ENCODE measurements around the gene ARL14EP. TPM values are rescaled to one million over a fixed set of nuclear protein-coding genes. Genes with fewer than 3 reads are reported as not detected.

ARL14EP gene
- total RNA-seq, 1 experiment from 2014 or later = 25.3 TPM

- Histone ChIP-seq H3K79me2 (ENCODE audit: insufficient read depth, low read length) (no peaks in the 10 kb centered on the region), H3K9me2 (ENCODE audit: insufficient read depth) (no peaks in the 10 kb centered on the region), H3K9ac (ENCODE audit: low read length) (no peak overlapping the region), H3K36me3 (ENCODE audit: control insufficient read depth in 1 of 2, insufficient read depth in 2 of 2, low read length in 2 of 2) (no peaks in the 10 kb centered on the region), H2AFZ (ENCODE audit: low read depth, low read length, poor library complexity, severe bottlenecking) (no peak overlapping the region), H3K4me2 (ENCODE audit: low read length) (no peak overlapping the region), H3K4me1 (ENCODE audit: control insufficient read depth in 1 of 2, insufficient read depth in 2 of 2, low read length in 2 of 2) (no peaks in the 10 kb centered on the region), H3K27ac (ENCODE audit: low read depth, low read length) (no peak overlapping the region), H3K9me3 (ENCODE audit: control insufficient read depth in 1 of 2, insufficient read depth in 1 of 2, low read depth in 1 of 2, low read length in 2 of 2) (no peaks in the 10 kb centered on the region), H3K4me3 (replicated peaks in 1 of 2; ENCODE audit: low read depth in 1 of 2, low read length in 2 of 2) (no peak overlapping the region), H3K27me3 (ENCODE audit: insufficient read depth, low read length) (peaks cover 12% of the 10 kb centered on the region), H4K20me1 (ENCODE audit: insufficient read depth) (no peaks in the 10 kb centered on the region)
- no peak for DNase-seq (ENCODE audit: low read depth, low spot score)
- no peak for ATAC-seq
- BruUV-seq (replicated peaks) = no TSS peak
- intact Hi-C loops (cut with micrococcal nuclease) = loop anchor here (5.0 to 10.0 kb wide), 2 partner anchors 186 to 879 kb away; no protein-coding TSS in a partner anchor
- TF ChIP-seq CEBPB (IDR thresholded peaks at IDR 0.05; ENCODE audit: low read depth) (no peak), CTCF (IDR thresholded peaks at IDR 0.05 in 2 of 3, conservative IDR thresholded peaks at IDR 0.05 in 1 of 3; ENCODE audit: borderline replicate concordance in 1 of 3, insufficient read depth in 1 of 3, low read depth in 2 of 3, low read length in 2 of 3) (no peak), SRF (IDR thresholded peaks at IDR 0.05; ENCODE audit: low read depth) (no peak), TCF7L2 (IDR thresholded peaks at IDR 0.05; ENCODE audit: borderline replicate concordance, extremely low read depth, insufficient read depth, insufficient read length) (no peak), SP1 (IDR thresholded peaks at IDR 0.05; ENCODE audit: low read depth) (no peak), MAX (IDR thresholded peaks at IDR 0.05) (no peak), POLR2AphosphoS5 (IDR thresholded peaks at IDR 0.05; ENCODE audit: low read depth, low read length) (no peak), ZFX (IDR thresholded peaks at IDR 0.05) (no peak), ZNF274 (IDR thresholded peaks at IDR 0.05; ENCODE audit: low read depth, low read length) (no peak), FOSL1 (IDR thresholded peaks at IDR 0.05; ENCODE audit: low read depth) (no peak), EZH2 (IDR thresholded peaks at IDR 0.05) (no peak), ZBTB33 (IDR thresholded peaks at IDR 0.05; ENCODE audit: extremely low read depth, insufficient replicate concordance, low read length) (no peak), EZH2phosphoT487 (IDR thresholded peaks at IDR 0.05; ENCODE audit: borderline replicate concordance) (no peak), YY1 (IDR thresholded peaks at IDR 0.05; ENCODE audit: extremely low read depth, insufficient replicate concordance, low read depth, low read length) (no peak), RAD21 (IDR thresholded peaks at IDR 0.05; ENCODE audit: low read depth) (no peak), CBX3 (IDR thresholded peaks at IDR 0.05; ENCODE audit: low read depth) (no peak), ELF1 (IDR thresholded peaks at IDR 0.05; ENCODE audit: borderline replicate concordance, low read depth) (no peak), SIN3A (IDR thresholded peaks at IDR 0.05; ENCODE audit: low read depth) (no peak), JUND (IDR thresholded peaks at IDR 0.05) (no peak)
- POLR2A ChIA-PET = no interaction called here
- RAD21 ChIA-PET (ENCODE audit: low non-redundant PET in 1 of 2, low total read pairs in 2 of 2, uncharacterized antibody in 2 of 2, unreplicated experiment in 2 of 2) = no interaction called here
- CTCF ChIA-PET = no interaction called here
These were observed 11.7 kb upstream of the ARL14EP start for GRCh38 chr11:30311189-30311588.
